ENCODE results near the gene BCO2. TPM values are rescaled to one million over a fixed set of nuclear protein-coding genes. Genes with fewer than 3 reads are reported as not detected.
"Not testable (repeated sequence)": the region's sequence is repeated elsewhere in the genome, so short reads cannot be mapped to it uniquely, and the experiment has no call there.

BCO2 gene
- polyA plus RNA-seq, 3 donors: 2.5 to 3.1 (median 2.6) TPM

DNA sequence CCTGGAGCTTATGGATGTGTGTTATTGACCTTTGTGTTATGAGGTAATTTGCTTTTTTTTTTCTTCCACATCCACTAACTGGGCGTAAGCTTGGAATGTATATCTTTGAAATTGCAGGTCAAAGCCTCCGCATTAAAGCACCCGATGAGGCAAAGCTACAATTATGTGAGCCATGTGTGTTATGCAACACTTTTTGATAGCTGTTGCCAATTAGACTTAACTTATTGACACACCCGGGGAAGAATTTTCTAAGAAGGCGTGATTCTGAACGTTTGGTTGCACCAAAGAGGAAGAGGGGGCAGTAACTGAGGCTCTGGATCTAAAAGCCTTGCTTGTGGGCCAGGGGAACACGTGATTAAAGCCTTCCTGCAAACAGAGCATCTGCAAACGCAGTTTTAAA is 8.8 kb upstream of the BCO2 start:
- no peak for DNase-seq (ENCODE audit: low read depth in 3 of 3, low spot score in 2 of 3)

DNA sequence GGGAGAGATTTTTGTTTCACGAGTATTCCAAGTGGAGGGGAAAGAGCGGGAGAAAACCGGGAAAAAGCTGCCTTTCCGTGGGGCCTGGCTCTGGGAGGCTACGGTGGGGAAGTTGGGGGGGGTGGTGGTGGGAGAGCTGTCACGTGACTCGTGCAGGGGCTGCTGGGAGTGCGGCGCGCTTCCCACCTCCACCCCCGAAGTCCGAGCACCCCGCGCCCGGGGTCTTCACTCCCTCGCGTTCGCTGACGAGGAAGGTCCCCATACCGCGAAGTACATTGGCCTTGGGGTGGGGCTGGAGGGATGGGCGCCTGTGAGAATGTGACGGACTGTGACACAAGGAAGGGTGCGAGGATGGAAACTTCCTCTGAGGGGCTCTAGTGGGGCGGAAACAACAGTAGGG is 8.2 kb upstream of the BCO2 start, which contains the start of gene TEX12:
TSS of gene TEX12 (plus strand) at position 228 of the 400 bp plus-strand sequence. CDS start 1,897 bp downstream, outside the sequence.
- DNase-seq (ENCODE audit: low read depth in 3 of 3, low spot score in 2 of 3): no peak

GRCh38 chr11:112172362-112172994 is 2.8 kb upstream of the BCO2 start:
- no peak for DNase-seq (ENCODE audit: low read depth in 3 of 3, low spot score in 2 of 3)

- no peak for DNase-seq (ENCODE audit: low read depth in 3 of 3, low spot score in 2 of 3)
Observed at GRCh38 chr11:112173152-112173551, 2.2 kb upstream of the BCO2 start.

DNA sequence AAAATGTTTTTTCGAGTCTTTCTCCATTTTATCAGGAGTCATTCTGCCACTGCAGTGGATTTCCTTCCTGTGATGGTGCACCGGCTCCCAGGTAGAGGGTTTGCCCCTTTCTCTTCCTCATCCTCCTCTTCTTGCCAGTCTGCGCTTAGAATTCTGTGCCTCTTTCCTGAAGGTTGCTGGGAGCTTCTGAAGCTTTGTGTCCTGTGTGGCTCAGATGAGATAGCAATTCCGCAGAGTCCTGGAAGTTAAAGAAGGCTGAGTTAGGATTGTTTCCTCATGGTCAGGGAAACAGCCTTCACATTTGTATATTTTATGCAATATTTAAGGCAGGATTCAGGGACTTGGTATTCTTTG is 264 bp downstream of the BCO2 start:
- no peak for DNase-seq (ENCODE audit: low read depth in 3 of 3, low spot score in 2 of 3)

DNA sequence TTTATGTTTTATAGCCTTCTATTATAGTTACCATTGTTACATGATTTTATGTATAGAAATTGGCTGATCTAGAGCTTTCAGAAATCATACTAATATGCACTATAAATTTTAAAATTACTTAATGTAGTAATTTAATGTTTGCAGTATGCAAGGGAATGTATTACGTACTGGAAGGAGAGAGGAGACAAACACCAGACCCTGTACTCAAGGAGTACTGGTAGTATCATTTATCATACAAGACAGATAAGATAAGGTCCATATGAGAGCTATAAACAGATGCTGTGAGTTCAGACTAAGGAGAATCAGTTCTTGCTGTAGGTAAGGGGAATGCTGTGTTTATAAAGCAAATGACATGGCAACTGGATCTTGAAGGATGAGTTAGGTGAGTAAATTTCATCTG is 765 bp downstream of the BCO2 start:
- no peak for DNase-seq (ENCODE audit: low read depth in 3 of 3, low spot score in 2 of 3)

- no peak for DNase-seq (ENCODE audit: low read depth in 3 of 3, low spot score in 2 of 3)
Observed at GRCh38 chr11:112177589-112177988, 2.3 kb downstream of the BCO2 start.

GRCh38 chr11:112178428-112178827 is 3.1 kb downstream of the BCO2 start:
- no peak for DNase-seq (ENCODE audit: low read depth in 3 of 3, low spot score in 2 of 3)

DNA sequence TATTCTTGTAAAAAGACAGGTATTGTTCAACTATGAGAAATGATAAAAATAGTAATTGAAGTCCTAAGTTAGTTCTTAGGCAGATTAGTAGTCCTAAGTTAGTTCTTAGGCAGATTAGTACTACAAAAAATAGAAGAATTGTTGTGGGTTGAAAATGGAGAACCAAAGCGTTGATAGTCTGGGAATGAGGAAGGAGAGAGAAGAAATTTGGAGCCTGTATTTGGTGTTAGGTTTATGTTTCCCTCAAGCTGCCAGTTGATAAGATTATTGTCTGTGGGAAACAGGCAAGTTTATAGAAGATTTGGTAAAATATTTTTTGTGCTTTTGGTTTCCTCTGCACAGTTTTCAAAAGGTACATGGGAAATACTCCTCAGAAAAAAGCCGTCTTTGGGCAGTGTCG is 3.6 kb downstream of the BCO2 start:
- DNase-seq (ENCODE audit: low read depth in 3 of 3, low spot score in 2 of 3): no peak

DNA sequence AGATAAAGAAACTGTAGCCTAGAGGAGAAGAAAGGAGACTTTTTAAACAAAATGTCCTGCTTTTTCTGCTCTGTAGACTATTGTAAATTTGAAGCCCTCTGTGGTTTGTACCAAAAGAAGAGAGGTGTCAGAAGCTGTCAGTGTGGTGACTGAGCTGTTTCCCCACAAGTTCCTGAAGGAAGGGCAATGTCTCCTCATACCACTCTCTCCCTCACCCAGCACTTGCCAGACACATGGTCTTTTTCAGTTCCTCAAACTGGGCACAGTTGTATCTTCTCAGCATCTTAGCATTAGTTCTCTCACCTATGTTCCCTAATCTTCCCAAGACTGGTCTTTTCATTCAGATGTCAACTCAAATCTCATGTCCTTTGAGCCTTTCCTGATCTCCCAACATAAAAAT is 4.3 kb downstream of the BCO2 start:
- DNase-seq (ENCODE audit: low read depth in 3 of 3, low spot score in 2 of 3): no peak

DNA sequence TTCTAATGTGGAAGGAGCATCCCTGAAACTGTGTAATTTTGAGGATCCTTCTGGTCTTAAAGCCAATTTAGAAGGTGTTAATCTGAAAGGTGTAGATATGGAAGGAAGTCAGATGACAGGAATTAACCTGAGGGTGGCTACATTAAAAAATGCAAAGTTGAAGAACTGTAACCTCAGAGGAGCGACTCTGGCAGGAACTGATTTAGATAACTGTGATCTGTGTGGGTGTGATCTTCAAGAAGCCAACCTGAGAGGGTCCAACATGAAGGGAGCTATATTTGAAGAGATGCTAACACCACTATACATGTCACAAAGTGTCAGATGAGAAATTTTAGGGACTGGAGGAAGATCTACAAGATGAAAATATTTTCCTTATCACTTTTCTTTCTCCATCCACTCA is 7.6 kb downstream of the BCO2 start:
- DNase-seq (ENCODE audit: low read depth in 3 of 3, low spot score in 2 of 3): no peak

DNA sequence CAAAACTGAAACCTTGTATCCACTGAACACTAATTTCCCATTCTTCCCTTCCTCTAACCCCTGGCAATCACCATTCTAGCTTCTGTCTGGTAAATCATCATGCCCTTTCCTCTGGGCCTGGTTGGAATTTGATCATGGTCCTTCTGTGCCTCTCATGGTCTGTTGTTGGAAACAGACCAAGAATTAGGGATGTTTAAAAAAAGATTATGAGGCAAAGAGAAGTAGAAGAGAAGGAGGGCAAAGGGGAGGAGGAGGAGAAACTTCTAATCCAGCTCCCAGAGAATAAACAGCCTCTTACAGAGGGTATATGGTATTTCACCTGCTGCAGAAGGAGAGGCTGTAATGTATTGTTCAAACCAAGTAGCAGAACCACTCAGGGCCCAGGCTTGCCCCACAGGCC is 10.6 kb downstream of the BCO2 start:
- DNase-seq (ENCODE audit: low read depth in 3 of 3, low spot score in 2 of 3): no peak

DNA sequence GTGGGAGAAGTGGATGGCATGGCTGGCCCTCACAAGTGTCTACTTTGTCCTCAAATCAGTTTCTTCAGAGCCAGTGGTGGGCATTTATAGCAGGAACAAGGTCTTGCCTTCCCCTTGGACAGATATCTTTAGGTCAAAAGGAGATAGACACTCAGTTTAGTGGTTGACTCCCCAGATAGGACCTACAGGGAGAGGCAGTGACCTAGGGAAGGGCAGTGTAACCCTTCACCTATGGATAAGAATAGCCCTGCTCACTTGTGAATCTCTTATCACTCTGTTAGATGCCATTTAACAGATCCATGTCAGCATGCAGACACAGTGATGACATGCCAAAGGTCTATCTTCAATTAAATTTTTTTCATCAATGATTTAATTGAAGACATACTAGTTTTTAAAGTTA is 11.0 kb downstream of the BCO2 start:
- no peak for DNase-seq (ENCODE audit: low read depth in 3 of 3, low spot score in 2 of 3)

DNA sequence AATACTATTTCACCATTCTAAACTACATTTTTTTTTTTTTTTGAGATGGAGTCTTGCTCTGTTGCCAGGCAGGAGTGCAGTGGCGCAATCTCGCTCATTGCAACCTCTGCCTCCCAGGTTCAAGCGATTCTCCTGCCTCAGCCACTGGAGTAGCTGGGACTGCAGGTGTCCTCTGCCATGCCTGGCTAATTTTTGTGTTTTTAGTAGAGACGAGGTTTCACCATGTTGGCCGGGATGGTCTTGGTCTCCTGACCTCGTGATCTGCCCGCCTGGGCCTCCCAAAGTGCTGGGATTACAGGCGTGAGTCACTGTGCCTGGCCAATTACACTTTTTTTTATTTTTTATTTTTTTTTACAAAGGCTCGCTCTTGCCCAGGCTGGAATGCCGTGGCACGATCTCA is 19.8 kb downstream of the BCO2 start:
- not testable (repeated sequence) for DNase-seq (ENCODE audit: low read depth in 3 of 3, low spot score in 2 of 3)

GRCh38 chr11:112195951-112196351 is 20.6 kb downstream of the BCO2 start:
- DNase-seq (ENCODE audit: low read depth in 3 of 3, low spot score in 2 of 3): no peak

GRCh38 chr11:112196519-112197087 is 21.3 kb downstream of the BCO2 start:
- DNase-seq (ENCODE audit: low read depth in 3 of 3, low spot score in 2 of 3): no peak

DNA sequence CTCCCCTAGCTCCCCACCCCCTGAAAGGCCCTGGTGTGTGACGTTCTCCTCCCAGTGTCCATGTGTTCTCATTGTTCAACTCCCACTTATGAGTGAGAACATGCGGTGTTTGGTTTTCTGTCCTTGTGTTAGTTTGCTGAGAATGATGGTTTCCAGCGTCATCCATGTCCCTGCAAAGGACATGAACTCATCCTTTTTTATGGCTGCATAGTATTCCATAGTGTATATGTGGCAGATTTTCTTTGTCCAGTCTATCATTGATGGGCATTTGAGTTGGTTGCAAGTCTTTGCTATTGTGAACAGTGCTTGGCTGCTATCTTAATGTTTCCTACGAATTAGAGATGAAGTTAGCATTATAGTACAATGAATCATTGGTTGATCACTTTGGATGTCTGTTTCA is 23.8 kb downstream of the BCO2 start:
- not testable (repeated sequence) for DNase-seq (ENCODE audit: low read depth in 3 of 3, low spot score in 2 of 3)

- DNase-seq (ENCODE audit: low read depth in 3 of 3, low spot score in 2 of 3): no peak
Observed at GRCh38 chr11:112200252-112200651, 24.9 kb downstream of the BCO2 start.

DNA sequence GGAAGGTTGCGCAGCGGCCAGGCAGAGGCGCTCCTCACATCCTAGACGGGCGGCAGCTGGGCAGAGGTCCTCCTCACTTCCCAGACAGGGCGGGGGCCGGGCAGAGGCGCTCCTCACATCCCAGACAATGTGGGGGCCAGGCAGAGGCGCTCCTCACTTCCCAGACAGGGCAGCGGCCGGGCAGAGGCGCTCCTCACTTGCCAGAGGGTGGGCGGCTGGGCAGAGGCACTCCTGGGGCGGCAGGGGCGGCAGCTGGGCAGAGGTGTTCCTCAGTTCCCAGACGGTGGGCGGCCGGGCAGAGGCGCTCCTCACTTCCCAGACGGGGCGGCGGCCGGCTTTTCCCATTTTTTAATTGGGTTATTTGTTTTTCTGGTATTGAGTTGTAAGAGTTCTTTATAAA is 30.8 kb downstream of the BCO2 start:
- no peak for DNase-seq (ENCODE audit: low read depth in 3 of 3, low spot score in 2 of 3)

DNA sequence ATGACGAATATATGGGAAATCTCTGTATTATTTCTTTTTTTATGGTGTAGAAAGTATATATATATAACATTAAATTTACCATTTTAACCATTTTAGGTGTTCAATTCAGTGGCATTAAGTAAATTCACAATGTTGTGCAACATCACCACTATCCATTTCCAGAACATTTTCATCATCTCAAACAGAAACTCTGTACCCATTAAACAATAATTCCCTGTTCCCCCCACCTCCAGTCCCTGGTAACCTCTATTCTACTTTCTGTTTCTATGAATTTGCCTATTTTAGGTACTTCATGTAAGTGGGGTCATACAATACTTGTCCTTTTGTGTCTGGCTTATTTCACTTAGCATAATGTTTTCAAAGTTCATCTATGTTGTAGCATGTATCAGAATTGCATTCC is 35.6 kb downstream of the BCO2 start:
- DNase-seq (ENCODE audit: low read depth in 3 of 3, low spot score in 2 of 3): no peak

DNA sequence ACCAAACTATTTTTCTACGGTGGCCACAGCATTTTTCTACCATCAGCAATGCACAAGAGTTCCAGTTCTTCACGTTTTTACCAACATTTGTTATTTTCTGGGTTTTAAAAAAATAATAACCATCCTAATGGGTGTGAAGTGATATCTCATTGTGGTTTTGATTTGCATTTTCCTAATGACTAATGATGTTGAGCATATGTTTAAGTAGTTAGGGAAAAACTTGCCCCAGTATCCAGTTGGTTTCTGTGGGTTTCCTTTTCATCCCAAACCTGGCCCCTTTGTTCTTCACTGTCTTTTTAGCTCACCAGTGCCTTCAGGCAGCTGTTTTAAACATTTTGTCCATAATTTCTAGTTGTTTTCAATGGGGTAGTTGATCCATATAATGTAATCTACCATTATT is 36.2 kb downstream of the BCO2 start:
- DNase-seq (ENCODE audit: low read depth in 3 of 3, low spot score in 2 of 3): no peak

- DNase-seq (ENCODE audit: low read depth in 3 of 3, low spot score in 2 of 3): no peak
Observed at GRCh38 chr11:112212290-112212689, 37.0 kb downstream of the BCO2 start.

DNA sequence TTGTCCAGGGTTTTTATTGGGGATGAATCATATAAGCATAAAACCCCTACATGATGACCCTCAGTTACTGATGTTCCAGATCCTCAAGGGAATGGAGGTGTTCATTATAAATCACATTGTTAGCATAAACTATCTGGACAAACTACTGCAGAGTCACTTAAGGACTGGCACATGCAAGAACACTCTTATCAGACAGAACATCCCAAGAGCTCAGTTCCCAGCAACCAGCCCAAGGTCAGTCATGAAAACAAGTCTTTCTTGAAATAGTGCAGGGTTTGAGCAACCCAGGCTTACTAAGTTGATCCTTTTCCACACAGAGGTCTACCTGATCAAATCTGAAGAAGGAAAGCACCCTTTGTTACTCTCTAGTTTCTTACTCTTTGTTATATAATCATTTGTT is 37.4 kb downstream of the BCO2 start:
- no peak for DNase-seq (ENCODE audit: low read depth in 3 of 3, low spot score in 2 of 3)
